Epithelial cell of prostate (primary cell): ENCODE results near the gene OR10C1.

Source experiments
- DNase-seq: peaks from one replicate; pipeline ENCODE4 v3.0.0-alpha.2; 2011; ENCODE audit warnings: low read depth, low spot score
- H3K27ac ChIP-seq: fragments of 450-650 bp; 2 replicates; pipeline ENCODE4 v1.5.1; 2017; ENCODE audit warnings: mild to moderate bottlenecking

Gene OR10C1

DNA sequence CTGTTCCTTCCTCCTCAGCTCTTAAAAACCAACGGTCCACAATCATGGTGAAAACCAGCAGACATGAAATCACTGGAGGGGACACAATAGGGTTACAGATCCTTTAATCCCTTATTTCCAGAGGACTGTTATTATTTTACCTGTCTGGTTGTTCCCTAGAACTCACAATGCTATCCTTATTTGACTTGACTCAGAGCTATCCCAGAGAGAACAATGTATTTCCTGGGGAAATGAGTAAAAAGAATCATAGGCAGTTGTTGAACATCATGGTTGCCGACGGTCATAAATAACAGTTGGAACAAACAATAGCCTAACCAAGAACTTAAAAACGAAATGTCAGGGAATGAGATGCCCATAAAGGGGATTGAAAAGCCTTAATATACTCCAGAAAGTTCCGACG, 27.1 kb downstream of the OR10C1 start:
- H3K27ac ChIP-seq = no peak overlapping the region

GRCh38 chr6:29474996-29475395, 35.9 kb downstream of the OR10C1 start:
- no peak overlapping the region for H3K27ac ChIP-seq
- DNase-seq = no peak

More for the DNA sequence above, 27.1 kb downstream of the OR10C1 start:
- DNase-seq = no peak

DNA sequence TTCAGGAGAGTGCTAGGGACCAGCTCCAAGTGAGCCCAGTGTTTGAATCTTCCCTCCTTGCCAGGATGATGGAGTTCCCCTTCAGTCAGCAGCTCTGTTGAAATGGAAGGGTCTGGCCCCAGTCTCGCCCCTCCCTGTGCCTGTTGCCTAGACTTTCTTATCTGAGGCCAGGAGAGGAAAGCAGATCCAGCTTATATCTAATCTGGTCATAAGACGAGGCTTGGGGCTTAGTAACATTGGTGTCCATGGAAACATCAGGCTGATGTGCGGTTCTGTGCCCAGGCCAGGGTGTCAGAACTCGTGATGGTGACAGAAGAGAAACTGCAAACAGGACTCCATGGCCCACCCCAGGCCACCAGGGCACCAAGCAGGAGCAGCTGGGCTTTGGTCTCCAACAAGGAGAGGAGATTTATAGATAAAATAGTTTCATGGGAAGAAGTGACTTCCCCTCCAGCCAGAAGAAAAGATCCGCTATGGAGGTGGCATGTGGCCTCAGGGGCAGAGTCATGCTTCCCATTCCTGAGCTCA, 38.9 kb downstream of the OR10C1 start:
- H3K27ac ChIP-seq = no peak overlapping the region
- DNase-seq = no peak

DNA sequence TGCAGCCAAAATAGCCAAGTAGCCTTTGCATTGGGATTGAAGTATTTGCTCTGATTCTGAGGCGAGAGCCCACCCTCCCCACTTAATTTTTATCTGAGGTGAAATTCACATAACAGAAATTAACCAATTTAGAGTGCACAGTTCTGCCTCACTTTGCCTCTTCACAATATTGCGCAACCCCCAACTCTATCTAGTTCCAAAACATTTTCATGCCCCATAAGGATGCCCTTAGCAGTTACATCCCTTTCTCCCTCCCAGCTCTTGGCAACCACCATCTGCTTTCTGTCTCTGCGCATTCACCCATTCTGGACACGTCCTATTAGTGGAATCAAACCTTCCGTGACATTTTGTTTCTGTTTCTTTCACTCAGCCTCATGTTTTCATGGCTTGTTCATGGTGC, 39.6 kb downstream of the OR10C1 start:
- no peak for DNase-seq

GRCh38 chr6:29479560-29479959, 40.5 kb downstream of the OR10C1 start:
- DNase-seq = no peak

More for the DNA sequence above, 39.6 kb downstream of the OR10C1 start:
- no peak overlapping the region for H3K27ac ChIP-seq

GRCh38 chr6:29483186-29483585, 44.1 kb downstream of the OR10C1 start:
- no peak for DNase-seq
- H3K27ac ChIP-seq = no peak overlapping the region

More at GRCh38 chr6:29479560-29479959, 40.5 kb downstream of the OR10C1 start:
- H3K27ac ChIP-seq = no peak overlapping the region

- DNase-seq = no peak
- H3K27ac ChIP-seq = no peak overlapping the region
Observed at GRCh38 chr6:29483735-29484134, 44.6 kb downstream of the OR10C1 start.

- no peak for DNase-seq
- no peak overlapping the region for H3K27ac ChIP-seq
Observed at GRCh38 chr6:29486577-29486976, 47.5 kb downstream of the OR10C1 start.

DNA sequence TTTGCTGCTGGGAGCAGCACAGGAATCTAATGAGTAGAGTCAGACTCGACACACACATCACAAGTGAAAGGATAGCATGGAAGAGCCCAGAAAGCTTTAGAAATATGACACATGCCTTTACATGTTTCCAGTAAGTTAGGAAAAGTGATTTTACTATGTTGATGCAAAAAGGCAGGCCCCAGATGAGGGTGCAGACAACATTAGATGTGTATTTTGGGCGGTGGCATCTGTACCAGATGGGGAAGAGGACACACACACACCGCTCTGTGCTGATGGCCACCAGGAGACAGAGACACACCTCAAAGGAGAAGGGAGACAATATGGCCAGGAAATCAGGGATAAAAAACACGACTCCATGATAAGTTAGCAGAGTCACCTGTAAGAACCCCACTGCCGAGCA, 48.0 kb downstream of the OR10C1 start:
- DNase-seq = no peak
- H3K27ac ChIP-seq = no peak overlapping the region

DNA sequence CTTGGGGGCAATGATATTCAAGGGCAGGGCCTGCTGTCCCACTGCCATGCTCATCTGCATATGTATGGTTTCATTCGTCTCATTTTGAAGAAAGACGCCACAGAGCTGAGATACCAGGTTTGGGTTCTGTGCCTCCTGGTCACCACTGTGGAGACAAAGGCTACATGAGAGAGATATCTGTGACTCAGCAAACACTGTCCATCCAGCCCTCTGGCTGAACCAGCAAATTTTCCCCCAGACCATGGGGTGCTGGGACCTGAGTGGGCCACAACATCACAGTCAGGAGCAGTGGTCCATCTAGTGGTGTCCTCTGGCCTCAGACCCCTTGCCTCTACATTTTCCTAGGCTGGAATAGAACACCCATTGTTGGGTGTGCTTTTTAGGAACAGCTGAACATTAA, 48.6 kb downstream of the OR10C1 start, which contains the start of gene MAS1L:
Gene MAS1L, minus strand, starts transcription at position 297 of the 400 bp plus-strand sequence. Its CDS starts 54 bp downstream, at position 243.
- DNase-seq = no peak
- H3K27ac ChIP-seq = no peak within 1 kb of the TSS

GRCh38 chr6:29488874-29489273, 49.8 kb downstream of the OR10C1 start:
- H3K27ac ChIP-seq = no peak overlapping the region
- no peak for DNase-seq

DNA sequence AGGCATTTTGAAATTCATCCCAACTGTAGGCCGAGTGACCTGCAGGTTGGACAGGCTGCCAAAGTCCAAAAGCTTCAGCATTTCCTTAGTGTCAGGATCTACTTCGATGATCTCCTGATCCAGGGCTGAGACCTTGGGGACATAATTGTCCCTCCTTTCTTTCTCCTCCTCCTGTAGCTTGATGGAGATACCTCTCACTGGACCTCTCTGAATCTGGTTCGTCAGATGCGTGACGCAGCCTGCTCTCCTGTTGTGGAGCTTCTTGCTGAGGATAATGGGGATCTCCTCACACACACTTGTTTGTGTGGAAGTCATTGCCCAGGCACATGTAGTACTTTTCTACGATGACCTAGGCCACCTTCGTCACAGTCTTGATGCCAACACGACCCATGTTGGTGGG, 50.2 kb downstream of the OR10C1 start:
- H3K27ac ChIP-seq = no peak overlapping the region
- DNase-seq = no peak

DNA sequence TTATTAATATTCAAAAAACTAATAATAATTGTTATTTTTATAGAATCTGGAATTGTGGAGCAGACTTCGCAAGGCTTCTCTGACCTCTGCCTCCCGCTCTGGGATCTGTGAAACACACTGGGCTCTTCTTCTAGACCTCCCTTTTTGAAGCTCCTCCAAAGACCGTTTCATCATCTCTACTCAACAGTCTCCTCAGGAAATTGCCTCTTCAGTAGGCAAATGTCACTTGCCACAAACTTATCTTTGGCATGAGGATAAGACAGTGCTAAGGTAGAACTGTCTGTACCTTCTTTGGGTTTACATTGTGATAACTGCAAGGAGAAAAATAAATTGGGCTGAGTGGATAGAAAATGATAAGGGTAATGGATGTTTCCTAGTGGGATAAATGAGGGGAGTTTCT, 50.9 kb downstream of the OR10C1 start:
- no peak for DNase-seq
- H3K27ac ChIP-seq = no peak overlapping the region

- no peak for DNase-seq
- no peak overlapping the region for H3K27ac ChIP-seq
Observed at GRCh38 chr6:29490552-29490951, 51.4 kb downstream of the OR10C1 start.
